Stimulated activated CD4-positive, alpha-beta T cell treated with anti-CD3 and anti-CD28 coated beads, Interleukin-4, amount 100 ng/mL, for 48 hours (primary cell): ENCODE data around the gene DES.
"Not testable (repeated sequence)": the region's sequence is repeated elsewhere in the genome, so short reads cannot be mapped to it uniquely, and the experiment has no call there.

ENCODE experiments used
- DNase-seq, 2 donors: peaks; one replicate each; pipeline ENCODE4 v3.0.0-alpha.2; 2020; ENCODE audit warnings: low read depth in 2 of 2

Gene DES

GRCh38 chr2:219399716-219400478, 18.3 kb upstream of the DES start:
- no peak for DNase-seq

GRCh38 chr2:219400562-219400961, 17.6 kb upstream of the DES start:
- DNase-seq: no peak

DNA sequence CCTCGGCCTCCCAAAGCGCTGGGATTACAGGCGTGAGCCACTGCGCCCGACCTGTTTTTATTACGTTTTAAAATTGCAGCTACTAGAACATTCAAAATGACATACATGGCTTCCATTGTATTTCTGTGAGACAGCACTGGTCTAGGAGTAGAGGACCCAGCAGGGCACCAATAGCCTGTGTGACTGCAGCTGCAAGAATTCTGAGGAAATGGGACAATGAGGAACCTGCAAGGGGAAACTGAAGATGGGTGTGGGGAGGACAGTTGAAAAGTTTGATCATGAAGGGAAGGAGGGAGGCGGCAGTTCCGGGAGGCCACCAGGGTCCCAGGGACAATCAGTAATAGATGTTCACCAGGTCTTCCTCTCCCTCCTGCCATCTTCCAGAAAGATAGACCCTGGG, 16.6 kb upstream of the DES start:
- no peak for DNase-seq

- peak; percentile 22 to 40 for DNase-seq
These were observed 15.3 kb upstream of the DES start for GRCh38 chr2:219402665-219403515.

GRCh38 chr2:219403861-219404260, 14.3 kb upstream of the DES start:
- no peak for DNase-seq

GRCh38 chr2:219404291-219404910, 13.8 kb upstream of the DES start:
- DNase-seq: no peak

- DNase-seq: no peak
These were observed 13.2 kb upstream of the DES start for GRCh38 chr2:219404954-219405353.

GRCh38 chr2:219405451-219405850, 12.7 kb upstream of the DES start:
- DNase-seq: no peak

DNA sequence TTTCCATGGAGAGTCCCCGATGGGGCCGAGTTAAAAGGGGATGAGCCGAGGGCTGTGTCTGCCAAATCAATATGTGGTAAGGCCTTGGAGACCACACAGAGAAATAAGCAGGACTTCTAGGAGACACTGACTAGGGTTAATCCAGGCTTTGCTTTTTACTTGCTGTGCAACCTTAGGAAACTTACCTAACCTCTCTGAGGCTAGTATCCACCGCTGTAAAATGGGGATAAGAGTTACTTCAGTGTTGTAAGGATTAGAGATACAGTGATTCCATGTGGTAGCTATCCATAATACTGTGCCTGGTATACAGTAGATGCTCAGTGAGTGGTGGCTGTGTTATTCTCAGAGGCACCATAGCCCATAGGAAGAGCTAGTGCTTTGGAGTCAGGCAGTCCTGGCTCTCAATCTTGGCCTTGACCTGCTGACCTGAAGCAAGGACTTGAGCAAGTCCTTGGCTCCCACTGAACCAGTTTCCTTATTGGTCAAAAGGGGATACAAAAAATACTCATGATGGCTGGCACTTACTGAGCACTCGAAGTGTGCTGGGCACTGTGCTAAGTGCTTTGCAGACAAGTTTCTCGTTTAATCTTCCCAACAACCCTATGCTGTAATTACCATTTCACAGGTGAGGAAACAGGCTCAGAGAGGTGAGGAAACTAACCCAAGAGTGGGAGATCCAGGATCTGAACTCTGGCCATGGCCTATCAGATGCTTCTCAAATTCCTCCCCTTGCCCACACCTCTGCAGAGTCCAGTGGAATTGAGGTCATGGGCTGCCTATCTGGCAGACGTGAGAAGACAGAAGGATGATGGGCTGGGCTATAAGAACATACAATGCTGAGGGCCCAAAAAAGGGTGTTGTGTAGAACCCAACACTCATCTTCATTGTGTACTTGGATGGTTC, 12.0 kb upstream of the DES start:
- DNase-seq: no peak

DNA sequence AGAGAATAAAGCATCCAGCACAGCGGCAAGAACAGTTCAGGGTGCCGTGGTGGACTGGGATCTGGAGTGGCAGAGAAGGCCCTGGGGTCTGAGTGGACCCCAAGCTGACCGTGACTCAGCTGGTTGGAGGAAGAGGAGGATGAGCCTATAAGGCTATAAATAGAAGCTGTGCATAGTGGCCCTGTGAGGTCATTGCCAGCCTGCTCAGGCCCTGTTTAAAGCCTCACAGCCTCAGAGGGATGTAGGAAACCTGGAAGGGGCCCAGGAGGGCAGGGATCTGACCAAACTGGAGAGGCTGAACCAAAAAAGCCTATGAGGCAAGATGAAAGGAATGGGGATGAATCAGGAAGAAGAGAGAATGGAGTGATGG, 11.3 kb upstream of the DES start:
- DNase-seq: no peak

- not testable (repeated sequence) for DNase-seq
These were observed 10.8 kb upstream of the DES start for GRCh38 chr2:219407343-219407742.

DNA sequence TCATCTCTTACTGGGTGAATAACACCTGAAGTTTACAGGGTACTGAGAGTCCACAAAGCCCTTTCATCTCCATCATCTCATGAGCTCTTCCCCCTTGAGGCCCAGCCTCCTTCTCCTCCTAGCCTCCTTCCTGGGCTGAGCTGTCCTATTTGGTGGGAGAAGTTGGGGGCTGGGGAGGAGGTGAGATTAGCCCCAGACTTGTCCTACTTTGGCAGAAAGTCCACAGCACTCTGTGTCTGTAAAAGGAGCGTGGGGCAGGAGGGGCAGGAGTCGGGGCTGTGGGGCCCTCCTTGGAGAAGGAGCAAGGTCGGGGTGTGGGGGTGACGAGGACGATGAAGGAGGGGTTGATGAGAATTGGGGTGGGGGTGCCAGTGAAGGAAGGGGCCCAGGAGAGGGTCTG, 10.0 kb upstream of the DES start:
- no peak for DNase-seq

GRCh38 chr2:219408631-219409030, 9.5 kb upstream of the DES start:
- no peak for DNase-seq

DNA sequence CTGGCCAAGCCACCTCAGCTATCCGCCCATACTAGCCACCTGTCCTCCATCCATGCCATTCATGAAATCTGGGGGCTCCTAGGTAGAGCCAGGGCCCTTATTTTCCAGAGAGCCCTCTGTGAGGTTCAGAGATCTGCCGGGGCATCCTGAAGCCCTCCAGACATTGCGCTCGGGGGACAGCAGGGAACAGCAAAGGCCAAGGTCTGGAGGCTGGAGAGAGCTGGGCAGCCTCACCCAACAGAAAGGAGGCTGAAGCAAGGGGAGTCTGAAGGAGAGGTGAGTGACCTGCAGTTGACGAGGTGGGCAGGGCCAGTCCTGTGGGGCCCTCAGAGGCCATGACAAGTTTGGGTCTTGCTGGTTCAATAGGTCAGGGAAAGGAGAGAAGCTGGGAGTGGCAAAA, 8.6 kb upstream of the DES start:
- DNase-seq: no peak

DNA sequence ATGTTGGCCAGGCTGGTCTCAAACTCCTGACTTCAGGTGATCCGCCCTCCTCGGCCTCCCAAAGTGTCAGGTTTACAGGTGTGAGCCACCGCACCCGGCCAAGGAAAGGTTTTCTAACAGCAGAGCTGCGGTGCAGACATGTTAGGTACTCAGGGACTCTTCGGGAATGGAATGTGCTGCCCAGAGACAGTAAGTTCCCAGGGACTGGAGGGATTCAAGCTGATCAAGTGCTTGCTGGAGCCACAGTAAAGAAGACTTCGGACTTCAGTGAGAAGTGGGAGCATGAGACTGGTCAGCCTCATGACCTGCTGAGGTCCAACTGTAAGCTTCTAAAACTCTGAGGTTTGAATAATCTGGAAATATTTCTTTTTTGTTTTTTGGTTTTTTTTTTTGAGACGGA, 7.8 kb upstream of the DES start:
- DNase-seq: no peak

DNA sequence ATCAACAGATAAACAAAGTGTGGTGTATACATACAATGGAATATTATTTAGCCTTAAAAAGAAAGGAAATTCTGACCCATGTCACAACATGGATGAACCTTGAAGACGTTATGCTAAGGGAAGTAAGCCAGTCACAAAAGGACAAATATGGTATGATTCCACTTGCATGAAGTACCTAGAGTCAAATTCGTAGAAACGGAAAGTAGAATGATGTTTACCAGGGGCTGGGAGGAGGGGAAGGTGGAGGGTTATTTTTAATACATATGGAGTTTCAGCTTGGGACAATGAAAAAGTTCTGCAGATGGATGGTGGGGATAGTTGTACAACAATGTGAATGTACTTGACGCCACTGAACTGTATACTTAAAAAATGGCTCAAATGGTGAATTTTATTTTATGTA, 3.3 kb upstream of the DES start:
- DNase-seq: no peak

DNA sequence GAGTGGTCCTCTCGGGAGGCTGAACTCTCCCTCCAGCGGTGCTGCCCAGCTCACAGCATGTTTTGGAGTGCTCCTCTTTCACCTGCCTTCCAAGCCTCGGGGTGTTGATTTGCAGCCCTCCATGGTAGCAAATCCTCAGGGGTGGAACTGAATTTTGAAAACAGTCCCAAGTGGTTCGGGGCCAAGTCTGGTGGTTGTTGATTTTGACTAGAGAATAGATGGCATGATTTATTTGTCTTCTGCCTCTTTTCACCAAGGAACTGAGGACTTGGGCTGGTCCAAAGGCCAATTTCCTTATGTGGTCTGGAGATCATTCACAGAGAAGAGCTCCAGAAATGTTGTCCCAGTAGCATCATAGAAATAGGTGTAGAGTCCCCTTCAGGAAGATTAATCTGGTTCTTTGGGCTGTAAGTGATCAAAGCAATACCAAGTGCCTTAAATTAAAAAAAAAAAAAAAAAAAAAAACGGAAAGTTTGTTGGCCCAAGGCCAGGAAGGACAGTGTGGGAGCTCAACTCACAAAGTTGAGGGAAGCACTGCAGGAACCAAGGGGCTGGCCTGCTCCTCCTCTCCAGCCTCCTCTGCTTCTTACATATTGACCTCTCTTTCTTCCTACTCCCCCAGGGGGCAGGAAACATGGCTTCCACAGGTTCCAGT, 2.5 kb upstream of the DES start:
- DNase-seq: no peak

GRCh38 chr2:219416235-219416602, 2.0 kb upstream of the DES start:
- no peak for DNase-seq

DNA sequence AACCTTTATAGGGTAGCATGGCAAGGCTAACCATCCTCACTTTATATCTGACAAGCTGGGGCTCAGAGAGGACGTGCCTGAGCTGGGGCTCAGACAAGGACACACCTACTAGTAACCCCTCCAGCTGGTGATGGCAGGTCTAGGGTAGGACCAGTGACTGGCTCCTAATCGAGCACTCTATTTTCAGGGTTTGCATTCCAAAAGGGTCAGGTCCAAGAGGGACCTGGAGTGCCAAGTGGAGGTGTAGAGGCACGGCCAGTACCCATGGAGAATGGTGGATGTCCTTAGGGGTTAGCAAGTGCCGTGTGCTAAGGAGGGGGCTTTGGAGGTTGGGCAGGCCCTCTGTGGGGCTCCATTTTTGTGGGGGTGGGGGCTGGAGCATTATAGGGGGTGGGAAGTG, 1.2 kb upstream of the DES start:
- no peak for DNase-seq

- DNase-seq: no peak
These were observed 803 bp upstream of the DES start for GRCh38 chr2:219417374-219417773.

DNA sequence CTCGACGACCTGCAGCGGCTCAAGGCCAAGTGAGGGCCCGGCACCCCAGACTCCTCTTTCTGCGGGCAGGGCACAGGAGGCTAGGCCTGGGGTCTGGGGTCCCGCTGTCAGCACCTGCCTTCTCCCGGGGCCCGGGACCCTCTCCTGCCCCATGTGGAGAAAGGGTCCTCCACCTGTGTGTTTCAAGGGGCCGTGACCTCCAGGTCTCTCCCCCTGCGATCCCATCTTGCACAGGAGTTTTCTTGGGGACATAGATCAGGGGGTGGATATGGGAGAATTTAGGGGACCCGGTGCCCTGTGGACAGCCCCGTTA, 791 bp downstream of the DES start:
- no peak for DNase-seq
